CD4-positive, alpha-beta T cell treated with Interleukin-4 for 4 hours (primary cell): ENCODE data around the gene RPN1.
"Not testable (repeated sequence)": the region's sequence is repeated elsewhere in the genome, so short reads cannot be mapped to it uniquely, and the experiment has no call there.

ENCODE experiments used
- DNase-seq: peaks from one replicate; pipeline ENCODE4 v3.0.0-alpha.2; 2020

Gene RPN1

DNA sequence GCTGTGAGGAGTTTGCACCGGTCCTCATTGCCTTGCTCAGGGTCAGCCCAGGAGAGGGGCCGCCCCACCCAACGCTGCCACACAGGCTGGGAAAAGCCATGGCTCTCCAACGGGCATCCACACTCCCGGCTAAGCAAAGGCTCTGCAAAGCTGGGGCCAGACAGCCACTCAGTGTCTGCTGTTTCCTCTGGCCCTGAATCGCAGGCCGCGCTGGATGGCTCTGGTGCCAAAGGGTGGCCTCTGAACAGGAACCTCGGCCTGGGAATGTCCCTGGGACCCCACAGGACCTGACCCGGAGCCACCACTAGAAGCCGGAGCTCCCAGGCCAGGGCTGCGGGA lies 42.9 kb downstream of the RPN1 start:
- no peak for DNase-seq

DNA sequence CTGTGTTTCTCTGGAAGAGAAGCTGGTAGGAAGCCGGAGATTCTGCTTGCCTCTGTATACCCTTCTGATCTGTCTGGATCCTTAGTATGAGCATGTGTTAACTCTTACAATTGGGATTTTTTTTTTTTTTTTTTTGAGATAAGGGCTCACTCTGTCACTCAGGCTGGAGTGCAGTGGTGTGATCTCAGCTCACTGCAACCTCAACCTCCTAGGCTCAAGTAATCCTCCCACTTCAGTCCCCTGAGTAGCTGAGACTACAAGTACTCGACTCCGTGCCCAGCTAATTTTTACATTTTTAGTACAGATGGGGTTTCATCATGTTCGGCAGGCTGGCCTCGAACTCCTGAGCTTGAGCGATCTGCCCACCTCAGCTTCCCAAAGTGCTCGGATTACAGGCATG lies 44.5 kb downstream of the RPN1 start:
- DNase-seq, result no peak

DNA sequence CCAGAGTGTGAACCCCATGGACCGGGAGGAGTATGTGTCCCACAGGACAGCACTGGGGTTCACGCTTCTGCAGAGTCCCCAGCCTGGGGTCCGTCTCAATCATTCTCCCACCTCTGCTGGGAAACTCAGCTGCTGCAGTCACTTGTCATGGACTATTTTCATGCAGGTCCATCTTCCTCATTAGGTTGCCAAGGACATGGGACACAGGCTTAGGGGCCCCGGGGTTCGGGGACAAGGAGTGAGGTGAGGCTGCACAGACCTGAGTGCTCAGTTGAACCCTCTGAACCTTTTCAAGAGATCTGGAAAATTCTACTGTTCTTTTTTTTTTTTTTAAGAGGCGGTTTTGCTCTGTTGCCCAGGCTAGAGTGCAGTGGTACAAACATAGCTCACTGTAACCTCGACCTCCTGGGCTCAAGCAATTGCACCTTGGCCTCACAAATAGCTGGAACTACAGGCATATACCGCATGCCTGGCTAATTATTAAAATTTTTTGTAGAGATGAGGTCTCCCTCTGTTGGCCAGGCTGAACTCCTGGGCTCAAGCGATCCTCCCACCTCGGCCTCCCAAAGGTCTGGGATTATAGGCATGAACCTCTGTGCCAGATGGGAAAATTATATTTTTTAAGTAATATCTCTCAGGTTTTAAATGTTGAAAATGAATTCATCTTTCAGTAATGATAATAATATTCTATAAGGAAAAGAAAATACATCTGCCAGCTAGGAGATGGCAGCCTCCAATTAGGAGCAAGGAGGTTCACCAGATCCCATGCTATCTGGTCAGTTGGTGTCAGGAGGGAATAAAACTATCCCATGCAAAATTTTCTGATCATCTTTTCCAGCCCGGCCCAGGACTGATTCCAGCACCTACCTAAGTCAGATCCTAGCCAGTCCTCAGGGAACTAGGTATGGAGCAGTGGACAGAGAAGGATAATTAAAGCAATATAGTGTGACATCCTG lies 45.2 kb downstream of the RPN1 start:
- no peak for DNase-seq

DNA sequence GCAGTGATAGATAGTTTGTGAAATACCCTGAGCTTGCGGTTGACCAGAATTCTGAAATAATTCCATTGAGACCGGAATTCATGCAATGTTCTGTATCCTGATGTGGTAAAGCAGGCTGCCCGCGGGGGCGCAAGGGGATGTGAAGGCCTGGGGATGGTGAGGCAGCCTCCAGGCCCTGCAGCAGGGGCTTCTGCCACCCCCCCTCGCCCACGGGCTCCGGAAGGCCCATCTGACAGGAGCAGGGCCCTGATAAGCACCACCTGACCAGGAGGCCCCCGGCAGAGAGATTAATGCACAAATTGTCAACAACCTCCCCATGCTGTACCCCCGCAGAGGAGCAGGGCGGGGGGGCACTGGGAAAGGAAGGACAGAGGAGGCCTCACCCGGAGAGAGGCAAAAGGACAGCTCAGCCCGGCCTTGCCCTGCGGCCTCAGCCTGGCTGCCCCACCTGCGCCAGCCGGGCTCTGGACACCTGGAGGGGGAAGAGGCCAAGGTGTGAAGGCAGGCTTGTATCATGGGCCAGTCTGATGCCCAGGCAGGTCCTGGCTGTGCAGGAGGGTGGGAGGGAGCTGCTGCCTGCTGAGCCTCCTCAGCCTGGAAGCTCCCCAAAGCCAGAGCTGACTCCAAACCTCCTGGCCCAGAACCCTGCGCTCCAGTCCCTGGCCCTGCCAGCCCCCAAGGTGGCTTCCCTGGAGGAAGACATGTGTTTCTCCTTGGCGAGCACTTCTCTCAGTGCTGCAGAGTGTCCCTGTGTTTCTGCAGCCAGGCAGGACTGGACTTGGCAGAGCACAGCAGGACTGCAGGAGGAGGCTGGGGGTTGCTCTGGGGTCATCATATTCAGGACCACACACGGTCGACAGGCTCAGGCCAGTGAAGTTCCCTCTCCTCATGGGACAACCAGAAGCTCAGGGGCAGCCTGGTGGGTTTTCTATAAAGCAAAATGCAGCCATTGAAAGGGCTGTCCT lies 46.5 kb downstream of the RPN1 start:
- no peak for DNase-seq

DNA sequence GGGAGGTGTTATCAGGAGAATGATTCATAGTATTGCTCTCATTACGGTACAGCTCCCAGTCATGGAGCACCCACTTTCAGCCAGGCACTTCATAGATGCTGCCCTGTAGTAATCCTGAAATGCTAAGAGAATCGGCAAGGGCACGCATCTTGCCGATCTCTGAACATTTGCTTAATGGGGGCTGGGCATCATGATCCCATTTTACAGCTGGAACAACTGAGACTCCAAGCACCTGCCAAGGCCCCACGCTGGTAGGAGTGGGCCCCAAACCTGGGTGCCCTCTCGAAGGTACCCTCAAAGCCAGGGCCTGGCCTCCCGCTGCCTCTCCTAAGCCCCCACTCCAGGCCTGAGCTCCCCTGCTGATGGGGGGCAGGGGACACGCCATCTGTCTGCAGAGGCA lies 47.3 kb downstream of the RPN1 start:
- no peak for DNase-seq

DNA sequence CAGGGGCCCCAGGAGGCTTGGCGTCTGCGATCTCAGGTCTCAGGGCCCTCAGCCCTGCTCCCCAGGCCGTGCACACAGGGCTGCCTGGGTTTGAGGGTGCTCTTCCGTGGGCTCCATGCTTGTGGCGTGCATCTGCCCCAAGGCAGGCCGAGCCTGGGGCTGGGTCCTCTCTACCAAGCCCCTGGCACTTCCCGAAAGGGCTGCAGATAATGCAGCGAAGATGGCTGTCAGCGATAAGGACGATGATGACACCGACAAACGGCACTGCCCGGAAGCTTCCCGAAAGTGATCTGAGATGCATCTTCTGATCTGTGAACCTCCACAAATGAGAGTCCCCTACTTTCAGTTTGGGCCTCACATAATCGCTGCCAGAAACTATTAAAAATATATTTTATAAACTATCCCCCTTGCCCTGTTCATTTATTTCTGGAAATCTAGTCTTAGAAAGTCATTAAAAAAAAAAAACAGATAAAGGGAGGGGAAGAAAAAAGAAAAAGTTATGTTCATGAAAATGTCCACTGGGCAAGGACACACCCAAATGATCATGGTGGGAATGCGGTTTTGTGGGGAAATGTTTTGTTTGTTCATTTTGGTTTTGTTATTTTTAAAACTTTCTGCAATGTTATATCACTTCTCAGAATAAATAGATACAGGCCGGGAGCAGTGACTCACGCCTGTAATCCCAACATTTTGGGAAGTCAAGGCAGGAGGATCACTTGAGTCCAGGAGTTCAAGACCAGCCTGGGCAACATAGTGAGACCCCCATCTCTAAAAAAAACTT lies 51.5 kb downstream of the RPN1 start:
- DNase-seq, result no peak

DNA sequence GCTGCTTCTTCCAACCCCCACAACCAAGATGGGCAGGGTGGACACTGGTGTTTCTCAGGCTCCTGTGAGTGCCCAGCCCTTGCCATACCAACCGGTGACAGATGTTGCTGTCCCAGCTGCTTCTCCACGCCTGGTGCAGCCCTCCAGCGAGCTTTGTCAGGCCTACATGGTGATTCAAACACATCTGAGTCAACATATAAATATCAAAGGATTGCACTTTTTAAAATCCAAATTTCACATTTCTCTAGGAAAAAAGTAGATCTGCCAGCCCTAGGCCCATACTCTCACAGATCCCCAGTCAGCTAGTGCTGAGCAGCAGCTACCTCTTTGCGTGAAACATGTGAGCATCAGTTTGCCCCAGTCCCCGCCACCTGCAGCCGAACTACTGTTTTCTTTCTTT lies 52.7 kb downstream of the RPN1 start:
- no peak for DNase-seq

DNA sequence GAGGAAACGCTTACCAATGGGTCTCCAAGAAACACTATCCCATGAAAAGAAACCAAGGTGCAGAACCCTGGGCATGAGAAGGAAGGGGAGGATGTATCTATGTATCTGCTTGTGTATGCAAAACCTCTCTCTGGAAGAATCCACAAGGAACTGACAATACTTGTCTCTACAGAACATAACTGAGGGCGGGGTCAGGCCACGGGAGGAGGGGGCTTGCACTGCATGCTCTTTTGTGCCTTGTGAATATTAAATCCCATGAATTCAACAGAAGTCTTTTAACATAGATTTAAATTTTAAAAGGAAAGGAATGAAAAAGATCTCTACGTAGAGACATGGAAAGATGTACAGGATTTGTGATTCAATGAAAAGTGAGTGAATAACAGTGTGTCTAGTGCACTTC lies 57.8 kb downstream of the RPN1 start:
- no peak for DNase-seq

DNA sequence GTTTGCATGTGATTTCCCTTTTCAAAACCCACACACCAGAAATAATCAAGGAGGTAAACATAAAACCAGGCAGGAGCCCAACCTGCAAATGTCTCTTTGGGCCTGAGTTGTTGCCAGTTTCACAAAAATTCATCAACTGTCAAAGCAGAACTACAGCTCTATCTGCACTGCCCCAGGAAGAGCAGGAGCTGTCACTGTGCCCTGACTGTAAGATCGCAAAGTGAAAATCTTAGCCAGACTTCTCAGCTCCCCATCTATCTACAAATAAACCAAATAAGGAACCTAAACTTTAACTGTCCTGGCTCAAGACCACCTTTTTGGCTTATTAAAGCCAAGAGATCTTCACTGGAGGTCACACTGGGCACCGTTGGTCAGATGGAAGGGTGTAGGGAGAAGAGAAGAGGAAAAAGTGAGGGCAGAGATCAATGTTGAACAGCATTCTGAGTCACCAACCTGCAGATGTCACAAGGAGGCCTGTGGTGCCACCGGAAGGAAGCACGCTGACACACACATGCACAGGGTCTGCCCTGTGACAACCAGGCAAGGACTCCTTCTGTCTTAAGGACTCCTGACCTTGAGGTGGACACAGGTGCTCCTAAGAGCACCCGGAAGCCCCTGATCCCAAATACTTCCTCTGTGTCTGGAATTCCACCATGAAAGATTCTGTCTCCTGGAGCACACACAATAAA lies 58.7 kb downstream of the RPN1 start:
- no peak for DNase-seq

DNA sequence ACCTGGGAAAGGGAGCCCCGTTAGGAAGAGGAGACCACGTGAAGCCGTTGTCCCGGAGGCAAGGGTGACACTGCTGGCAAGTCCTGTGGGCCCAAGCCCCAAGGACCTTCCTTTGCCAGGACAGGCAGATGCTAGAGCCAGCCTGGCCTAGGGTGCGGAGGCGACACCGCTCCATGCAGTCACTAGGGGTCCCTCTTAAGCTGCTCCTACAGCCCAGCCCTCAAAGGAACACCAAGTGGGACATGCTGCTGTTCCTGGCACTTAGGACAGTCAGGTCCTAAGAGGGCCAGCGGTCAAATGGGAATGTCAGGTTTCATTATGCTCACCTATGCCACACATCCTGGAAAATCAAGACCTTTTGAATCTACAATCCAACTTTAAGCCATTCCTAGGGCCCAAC lies 59.7 kb downstream of the RPN1 start:
- no peak for DNase-seq

DNA sequence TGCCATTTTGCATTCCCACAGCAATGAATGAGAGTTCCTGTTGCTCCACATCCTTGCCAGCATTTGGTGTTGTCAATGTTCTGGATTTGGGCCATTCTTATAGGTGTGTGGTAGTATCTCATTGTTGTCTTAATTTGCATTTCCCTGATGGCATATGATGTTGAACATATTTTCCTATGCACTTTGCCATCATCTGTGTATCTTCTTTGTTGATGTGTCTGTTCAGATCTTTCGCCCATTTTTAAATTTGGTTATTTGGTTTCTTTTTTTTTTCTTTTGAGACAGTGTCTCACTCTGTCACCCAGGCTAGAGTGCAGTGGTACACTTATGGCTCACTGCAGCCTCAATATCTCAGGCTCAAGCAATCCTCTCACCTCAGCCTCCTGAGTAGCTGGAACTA lies 60.6 kb downstream of the RPN1 start:
- DNase-seq, result not testable (repeated sequence)

DNA sequence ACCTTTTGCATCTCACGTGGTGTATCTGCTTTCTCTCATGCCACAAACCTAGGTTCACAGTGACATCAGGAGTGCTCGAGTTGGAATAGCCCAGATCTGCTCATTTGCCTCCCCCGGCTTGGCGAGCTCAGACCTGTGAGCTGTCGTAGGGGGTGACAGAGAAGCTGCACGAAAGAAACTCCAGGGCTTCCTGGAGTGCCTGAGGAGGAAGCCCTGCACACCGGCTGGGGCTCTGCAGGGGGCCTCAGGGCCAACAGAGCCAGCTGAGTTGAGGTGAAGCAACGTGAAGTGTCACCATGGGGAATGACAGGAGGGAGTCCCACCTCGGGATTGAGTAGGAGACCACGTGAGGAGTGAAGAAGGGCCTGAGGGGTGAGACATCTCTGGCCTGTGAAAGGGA lies 62.5 kb downstream of the RPN1 start:
- no peak for DNase-seq

DNA sequence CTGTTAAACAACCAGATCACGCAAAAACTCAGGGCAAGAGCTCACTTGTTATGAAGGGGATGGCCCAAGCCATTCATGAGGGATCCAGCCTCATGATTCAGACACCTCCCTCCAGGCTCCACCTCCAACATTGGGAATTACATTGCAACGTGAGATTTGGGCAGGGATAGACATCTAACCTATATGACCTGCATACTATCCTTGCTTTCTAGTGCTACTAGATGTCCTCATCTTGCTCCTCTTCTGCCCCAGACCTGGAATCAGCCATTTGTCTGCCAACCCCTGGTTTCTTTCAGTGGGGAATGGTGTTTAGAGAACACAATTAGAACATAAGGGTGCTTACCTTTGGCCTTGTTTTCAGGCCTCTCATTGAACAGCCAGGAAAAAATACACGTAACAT lies 63.2 kb downstream of the RPN1 start:
- DNase-seq, result no peak

DNA sequence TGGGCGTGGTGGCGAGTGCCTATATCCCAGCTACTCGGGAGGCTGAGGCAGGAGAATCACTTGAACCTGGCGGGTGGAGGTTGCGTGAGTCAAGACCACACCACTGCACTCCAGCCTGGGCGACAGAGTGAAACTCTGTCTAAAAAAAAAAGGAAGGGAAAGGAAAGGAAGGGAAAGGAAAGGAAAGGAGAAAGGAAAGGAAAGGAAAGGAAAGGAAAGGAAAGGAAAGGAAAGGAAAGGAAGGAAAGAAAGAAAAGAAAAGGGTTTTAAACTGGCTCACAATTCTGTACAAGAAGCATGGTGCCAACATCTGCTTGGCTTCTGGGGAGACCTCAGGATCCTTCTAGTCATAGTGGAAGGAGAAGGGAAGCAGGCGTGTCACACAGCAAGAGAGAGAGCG lies 63.7 kb downstream of the RPN1 start:
- not testable (repeated sequence) for DNase-seq

DNA sequence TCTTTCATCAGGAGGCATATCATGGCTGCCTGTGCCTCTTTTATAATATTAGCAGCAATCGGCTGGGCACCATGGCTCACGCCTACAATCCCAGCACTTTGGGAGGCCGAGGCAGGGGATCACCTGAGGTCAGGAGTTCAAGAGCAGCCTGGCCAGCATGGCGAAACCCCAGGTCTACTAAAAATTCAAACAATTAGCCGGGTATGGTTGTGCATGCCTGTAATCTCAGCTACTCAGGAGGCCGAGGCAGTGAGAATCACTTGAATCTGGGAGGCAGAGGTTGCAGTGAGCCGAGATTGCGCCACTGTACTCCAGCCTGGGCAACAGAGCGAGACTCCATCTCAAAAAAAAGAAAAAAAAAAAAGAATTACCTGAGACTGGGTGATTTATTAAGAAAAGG lies 64.2 kb downstream of the RPN1 start:
- not testable (repeated sequence) for DNase-seq

DNA sequence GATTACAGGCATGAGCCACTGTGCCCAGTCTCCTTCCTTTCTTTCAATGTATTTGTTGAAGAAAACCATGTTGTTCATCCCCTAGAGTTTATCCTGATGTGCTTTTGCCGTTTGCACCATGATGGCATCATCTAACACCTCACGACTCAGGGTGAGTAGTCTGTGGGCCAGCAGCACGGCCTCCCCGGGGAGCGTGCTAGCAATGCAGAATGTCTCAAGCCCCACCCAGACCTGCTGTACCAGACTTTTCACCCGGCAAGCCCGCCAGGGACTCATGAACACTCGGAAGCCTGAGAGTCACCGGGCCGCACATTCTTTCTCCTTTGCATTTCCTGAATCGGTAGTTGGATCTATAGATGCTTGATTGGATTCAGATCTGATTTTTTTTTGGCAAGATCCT lies 64.6 kb downstream of the RPN1 start:
- DNase-seq, result no peak

DNA sequence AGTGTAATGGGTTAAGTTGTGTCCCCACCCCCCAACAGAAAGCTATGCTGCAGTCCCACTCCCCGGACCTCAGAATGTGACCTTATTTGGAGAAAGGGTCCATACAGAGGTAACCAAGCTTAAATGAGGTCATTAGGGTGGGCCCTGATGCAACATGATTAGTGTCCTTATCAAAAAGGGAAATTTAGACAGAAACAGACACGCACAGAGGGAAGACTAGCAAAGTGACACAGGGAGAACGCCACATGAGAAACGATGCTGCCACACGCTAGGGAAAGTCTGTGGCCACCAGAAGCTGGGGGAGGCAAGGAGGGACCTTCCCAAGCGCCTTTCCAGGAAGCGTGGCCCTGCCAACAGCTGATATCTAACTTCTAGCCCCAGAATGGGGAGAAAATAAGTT lies 65.4 kb downstream of the RPN1 start:
- DNase-seq, result no peak

DNA sequence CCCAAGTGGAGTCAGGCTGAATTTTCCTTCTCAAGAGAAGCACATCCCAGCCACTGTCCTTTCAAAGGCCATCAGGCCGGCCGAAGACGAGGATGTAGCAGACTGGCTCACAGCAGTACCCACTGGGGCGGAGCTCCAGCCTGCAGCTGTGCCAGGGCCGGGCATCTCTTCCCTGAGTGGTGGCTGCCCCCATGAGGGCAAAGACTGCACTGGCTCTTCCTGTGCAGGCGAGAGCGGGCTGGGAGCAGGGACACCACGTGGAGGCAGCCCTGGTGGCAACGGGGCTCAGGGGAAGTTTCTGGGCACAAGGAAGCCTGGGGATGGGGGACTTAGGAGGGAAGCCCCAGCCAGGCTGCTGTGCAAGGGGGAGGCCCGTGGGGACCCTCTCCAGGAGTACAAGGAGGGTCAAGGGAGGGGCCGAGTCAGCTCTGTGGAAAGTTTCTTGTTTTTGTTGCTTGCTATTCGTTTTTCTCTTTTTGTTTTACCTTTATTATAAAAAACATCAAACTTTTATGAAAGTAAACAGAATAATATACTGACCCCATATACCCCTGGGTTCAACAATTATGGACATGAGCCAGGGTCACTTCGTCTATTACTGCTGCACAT lies 66.1 kb downstream of the RPN1 start:
- no peak for DNase-seq

DNA sequence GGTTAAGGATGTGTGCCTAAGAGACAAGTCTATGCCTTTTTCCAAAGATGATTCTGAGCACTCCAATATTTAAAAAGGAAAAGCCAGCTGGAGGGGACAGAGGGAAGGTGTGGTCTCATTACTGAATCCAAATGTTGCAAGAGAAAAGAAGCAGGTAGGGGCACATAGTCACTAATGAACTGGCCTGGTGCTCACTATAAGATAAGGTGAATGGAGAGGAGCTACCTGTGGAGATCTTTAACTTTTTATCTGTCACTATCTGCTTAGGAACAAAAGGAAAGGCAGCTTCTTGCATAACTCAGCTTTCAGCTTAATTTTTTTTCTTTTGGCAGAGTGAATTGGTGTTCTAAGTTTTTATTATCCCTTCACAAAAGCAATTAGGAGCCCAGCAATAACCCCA lies 69.1 kb downstream of the RPN1 start:
- DNase-seq, result no peak

DNA sequence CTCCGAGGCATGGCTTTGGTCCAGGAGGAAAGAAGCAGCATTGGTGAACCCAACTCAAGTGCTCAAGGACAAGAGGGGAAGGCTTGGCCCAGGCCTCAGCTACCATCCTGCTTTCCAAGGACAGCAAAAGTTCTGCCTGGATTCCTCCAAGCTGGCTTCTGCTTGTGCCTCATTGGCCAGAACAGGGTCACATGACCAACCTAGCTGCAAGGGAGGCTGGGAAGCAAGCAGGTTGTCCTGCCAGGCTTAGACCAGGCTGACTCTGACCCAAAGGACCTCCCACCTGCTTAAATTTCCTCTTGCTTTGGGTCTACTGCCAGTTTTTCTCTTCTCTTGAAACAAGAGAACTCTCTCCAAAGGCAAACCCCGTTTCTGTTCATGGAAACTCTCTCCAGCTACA lies 70.7 kb downstream of the RPN1 start:
- DNase-seq, result no peak

DNA sequence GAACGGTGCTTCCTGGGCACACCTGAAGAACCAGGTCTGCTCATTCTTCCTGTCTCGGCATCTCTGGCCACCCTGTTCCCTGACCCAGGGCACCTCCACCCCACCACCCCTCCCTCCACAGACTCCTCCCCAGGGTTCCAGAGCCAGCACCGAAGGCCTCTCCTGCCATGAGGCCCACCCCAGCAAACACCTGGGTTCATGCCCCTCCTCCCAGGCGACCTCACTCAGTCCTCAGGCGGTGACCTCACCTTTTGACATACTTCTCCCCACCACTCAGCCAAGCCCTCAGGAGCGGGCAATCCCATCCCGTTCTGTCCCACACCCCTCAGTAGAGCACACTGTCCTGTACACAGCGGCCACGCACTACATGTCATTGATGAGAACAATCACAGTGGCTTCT lies 72.3 kb downstream of the RPN1 start:
- no peak for DNase-seq

DNA sequence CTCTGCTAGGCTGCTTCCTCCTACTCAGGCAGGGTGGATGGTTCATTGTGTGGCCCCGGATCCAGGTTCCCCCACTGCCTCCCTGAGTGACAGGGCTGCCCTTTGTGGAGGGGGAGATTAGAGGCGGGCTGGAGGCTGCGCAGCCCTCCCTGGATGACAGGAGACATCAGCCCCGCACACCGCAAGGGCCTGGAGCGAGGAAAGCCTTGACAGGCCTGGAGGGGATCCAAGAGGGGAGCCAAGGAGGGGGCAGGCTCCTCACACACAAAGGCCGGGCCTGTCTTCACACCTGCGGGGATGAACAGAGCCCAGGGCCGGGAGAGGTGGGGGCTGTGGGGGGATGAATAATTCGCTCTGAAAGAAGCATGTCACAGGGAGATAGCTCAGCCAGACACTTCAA lies 72.9 kb downstream of the RPN1 start:
- DNase-seq, result no peak
